Neural progenitor cell (in vitro differentiated cells): ENCODE measurements around the gene DHRS1.

Source experiments
- CTCF ChIP-seq: fragments of 200-600 bp; sonication (generic); IDR thresholded peaks from 2 replicates; pipeline ENCODE4 v1.5.1; 2017; ENCODE audit warnings: antibody characterized with exemption, mild to moderate bottlenecking
- EZH2 ChIP-seq: fragments of 200-600 bp; sonication (generic); IDR thresholded peaks from 2 replicates; pipeline ENCODE4 v1.6.1; 2017; ENCODE audit warnings: antibody characterized with exemption, mild to moderate bottlenecking, moderate library complexity
- EZH2phosphoT487 ChIP-seq: fragments of 200-600 bp; sonication (generic); IDR thresholded peaks from 2 replicates; pipeline ENCODE4 v1.6.1; 2017; ENCODE audit warnings: antibody characterized with exemption

DNA sequence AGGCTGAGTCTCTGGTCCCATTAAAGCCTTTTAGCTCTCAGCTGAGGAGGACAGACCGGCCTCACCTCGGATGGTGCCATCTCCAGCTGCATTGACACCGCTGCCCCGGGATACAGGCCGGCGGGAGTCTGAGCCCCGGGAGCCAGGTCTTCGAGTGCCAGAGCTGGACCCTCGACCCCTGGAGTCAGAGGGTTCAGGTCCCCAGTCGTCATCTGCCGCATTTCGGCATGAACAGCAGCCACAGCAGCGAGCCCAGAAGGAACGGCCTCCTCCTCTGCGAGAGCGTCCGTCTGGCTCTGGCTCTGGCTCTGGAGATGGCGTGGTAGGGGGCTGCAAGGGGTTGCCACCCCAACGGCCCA, 37.6 kb downstream of the DHRS1 start:
- TF ChIP-seq CTCF (no peak), EZH2 (no peak), EZH2phosphoT487 (no peak)
